Tibial nerve (tissue), 4 donors: Measurements from ENCODE around the gene NARS2. TPM values are rescaled to one million over a fixed set of nuclear protein-coding genes. Genes with fewer than 3 reads are reported as not detected.

Source experiments
- DNase-seq, 2 donors: peaks; one replicate each; pipeline ENCODE4 v3.0.0-alpha.2; 2019; ENCODE audit warnings: low spot score in 2 of 2
- H3K27ac ChIP-seq, 4 donors: fragments of 200-600 bp; sonication (generic) in 3 of 4; one replicate each; pipeline ENCODE4 v1.5.1; 2017 to 2019; ENCODE audit warnings: mild to moderate bottlenecking in 1 of 4
- H3K27me3 ChIP-seq, 2 donors: fragments of 200-600 bp; sonication (generic) in 1 of 2; one replicate each; pipeline versions ENCODE4 v1.5.1 to v1.6.0; 2017 to 2019
- H3K36me3 ChIP-seq, 3 donors: fragments of 200-600 bp; sonication (generic); one replicate each; pipeline ENCODE4 v1.5.1; 2018 to 2019
- H3K4me1 ChIP-seq, 4 donors: fragments of 200-600 bp; sonication (generic) in 3 of 4; one replicate each; pipeline ENCODE4 v1.5.1; 2017 to 2019
- H3K4me3 ChIP-seq, 4 donors: fragments of 200-600 bp; sonication (generic) in 3 of 4; one replicate each; pipeline ENCODE4 v1.5.1; 2017 to 2019; ENCODE audit warnings: mild to moderate bottlenecking in 1 of 4, moderate library complexity in 1 of 4
- H3K9me3 ChIP-seq, 4 donors: fragments of 200-600 bp; sonication (generic) in 3 of 4; one replicate each; pipeline ENCODE4 v1.5.1; 2017 to 2019
- CTCF ChIP-seq, 5 experiments: fragments of 200-600 bp in 3 of 5; fragments of 450-650 bp in 2 of 5; sonication (generic) in 3 of 5; IDR thresholded peaks; one replicate each; pipeline ENCODE4 v1.5.1; 2016 to 2019; ENCODE audit warnings: antibody characterized with exemption in 5 of 5, mild to moderate bottlenecking in 3 of 5, moderate library complexity in 2 of 5
- EP300 ChIP-seq, 2 donors: sonication (generic); formaldehyde crosslinking; IDR thresholded peaks; one replicate each; pipeline ENCODE4 v1.6.1; 2017; ENCODE audit warnings: antibody characterized with exemption in 2 of 2, mild to moderate bottlenecking in 1 of 2
- POLR2A ChIP-seq, 2 donors: fragments of 450-650 bp; IDR thresholded peaks; one replicate each; pipeline ENCODE4 v1.6.1; 2017; ENCODE audit warnings: antibody characterized with exemption in 2 of 2, mild to moderate bottlenecking in 2 of 2, moderate library complexity in 2 of 2
- WGBS, 2 donors: methylation state at CpG; one replicate each; pipeline ENCODE4 v1.1.5; 2018; 5-methylcytosine and 5-hydroxymethylcytosine counted together
- total RNA-seq, 4 donors: library from RNA; depleted of rRNA; stranded (reverse); fragments of >200 nt; gene quantifications; one replicate each; pipeline ENCODE4 v1.1.0, GENCODE V29; 2016

Gene NARS2
- total RNA-seq, 4 donors from 2014 or later, result 16.5 to 23.8 (median 19.2) TPM

- DNase-seq, result no peak
- H3K27me3 ChIP-seq, result no peaks in the 10 kb centered on the region
- no peaks in the 10 kb centered on the region for H3K36me3 ChIP-seq
- no peak overlapping the region for H3K4me3 ChIP-seq
- no peak for TF ChIP-seq EP300 (IDR thresholded peaks at IDR 0.05)
- TF ChIP-seq CTCF (IDR thresholded peaks at IDR 0.05), result no peak
- TF ChIP-seq POLR2A (IDR thresholded peaks at IDR 0.05), result no peak
- no peak overlapping the region for H3K27ac ChIP-seq
- 73 to 86% methylated on average over 3 of the region's 3 CpGs for WGBS, 2 donors
- H3K9me3 ChIP-seq, result no peaks in the 10 kb centered on the region
- peaks cover 0 to 43% (median 0%) of the 10 kb centered on the region in 4 donors for H3K4me1 ChIP-seq
These were observed 177.3 kb downstream of the NARS2 start for GRCh38 chr11:78397398-78397797.

GRCh38 chr11:78395597-78395996 lies 179.1 kb downstream of the NARS2 start:
- H3K4me3 ChIP-seq, result no peak overlapping the region
- no peak for DNase-seq
- TF ChIP-seq POLR2A (IDR thresholded peaks at IDR 0.05) (no peak), CTCF (IDR thresholded peaks at IDR 0.05) (no peak), EP300 (IDR thresholded peaks at IDR 0.05) (no peak)
- WGBS, 2 donors, result 85 to 86% methylated on average over 1 of the region's 1 CpG
- H3K27ac ChIP-seq, result no peak overlapping the region
- peaks cover 0 to 56% (median 0%) of the 10 kb centered on the region in 4 donors for H3K4me1 ChIP-seq
- H3K9me3 ChIP-seq, result no peaks in the 10 kb centered on the region
- H3K27me3 ChIP-seq, result no peaks in the 10 kb centered on the region
- no peaks in the 10 kb centered on the region for H3K36me3 ChIP-seq

GRCh38 chr11:78392854-78393253 lies 181.8 kb downstream of the NARS2 start:
- no peak overlapping the region for H3K27ac ChIP-seq
- 54 to 65% methylated on average over 2 of the region's 2 CpGs for WGBS, 2 donors
- no peak overlapping the region for H3K4me3 ChIP-seq
- H3K4me1 ChIP-seq, result peaks cover 0 to 49% (median 0%) of the 10 kb centered on the region in 4 donors
- H3K27me3 ChIP-seq, result no peaks in the 10 kb centered on the region
- TF ChIP-seq POLR2A (IDR thresholded peaks at IDR 0.05) (no peak), CTCF (IDR thresholded peaks at IDR 0.05) (no peak), EP300 (IDR thresholded peaks at IDR 0.05) (no peak)
- no peak for DNase-seq
- no peaks in the 10 kb centered on the region for H3K36me3 ChIP-seq
- no peaks in the 10 kb centered on the region for H3K9me3 ChIP-seq

GRCh38 chr11:78391424-78391823 lies 183.2 kb downstream of the NARS2 start:
- 100% methylated on average over 1 of the region's 1 CpG for WGBS, 2 donors
- Histone ChIP-seq H3K36me3 (no peaks in the 10 kb centered on the region), H3K4me1 (peaks cover 0 to 37% (median 0%) of the 10 kb centered on the region in 4 donors), H3K27me3 (no peaks in the 10 kb centered on the region), H3K4me3 (no peak overlapping the region), H3K27ac (no peak overlapping the region), H3K9me3 (no peaks in the 10 kb centered on the region)
- DNase-seq, result no peak
- TF ChIP-seq CTCF (IDR thresholded peaks at IDR 0.05) (no peak), EP300 (IDR thresholded peaks at IDR 0.05) (no peak), POLR2A (IDR thresholded peaks at IDR 0.05) (no peak)

GRCh38 chr11:78390809-78391208 lies 183.9 kb downstream of the NARS2 start:
- Histone ChIP-seq H3K27me3 (no peaks in the 10 kb centered on the region), H3K36me3 (no peaks in the 10 kb centered on the region), H3K9me3 (no peaks in the 10 kb centered on the region), H3K4me3 (no peak overlapping the region), H3K27ac (no peak overlapping the region), H3K4me1 (peaks cover 0 to 33% (median 0%) of the 10 kb centered on the region in 4 donors)
- 72 to 74% methylated on average over 5 of the region's 5 CpGs for WGBS, 2 donors
- TF ChIP-seq EP300 (IDR thresholded peaks at IDR 0.05) (no peak), POLR2A (IDR thresholded peaks at IDR 0.05) (no peak), CTCF (IDR thresholded peaks at IDR 0.05) (no peak)
- DNase-seq, result no peak
